ENCODE measurements around the gene ISOC1. TPM values are rescaled to one million over a fixed set of nuclear protein-coding genes. Genes with fewer than 3 reads are reported as not detected.

The ISOC1 gene
- total and polyA plus RNA-seq, 2 of the 13 experiments (the other 11 are each of a cell fraction or from before 2014, with no cell fraction given): 25.7 to 51.3 TPM

DNA sequence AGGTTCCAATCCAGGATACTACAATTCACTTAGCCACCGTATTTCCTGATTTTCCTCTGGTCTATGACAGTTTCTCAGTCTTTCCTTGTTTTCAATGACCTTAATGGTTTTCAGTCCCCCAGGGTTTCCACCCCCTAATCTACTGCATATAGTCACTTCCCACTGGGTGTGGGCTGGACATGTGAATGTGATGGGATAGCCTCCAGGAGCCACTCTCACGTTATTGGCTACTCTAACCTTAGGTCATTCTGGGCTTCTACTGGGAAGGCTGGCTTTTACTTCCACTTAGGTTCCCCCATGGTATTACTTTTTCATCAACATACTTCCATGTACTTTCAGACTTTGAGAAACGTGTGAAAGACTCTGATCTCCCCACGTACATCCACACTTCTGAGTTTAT is 46.5 kb downstream of the ISOC1 start:
- TF ChIP-seq, protein P1, sequence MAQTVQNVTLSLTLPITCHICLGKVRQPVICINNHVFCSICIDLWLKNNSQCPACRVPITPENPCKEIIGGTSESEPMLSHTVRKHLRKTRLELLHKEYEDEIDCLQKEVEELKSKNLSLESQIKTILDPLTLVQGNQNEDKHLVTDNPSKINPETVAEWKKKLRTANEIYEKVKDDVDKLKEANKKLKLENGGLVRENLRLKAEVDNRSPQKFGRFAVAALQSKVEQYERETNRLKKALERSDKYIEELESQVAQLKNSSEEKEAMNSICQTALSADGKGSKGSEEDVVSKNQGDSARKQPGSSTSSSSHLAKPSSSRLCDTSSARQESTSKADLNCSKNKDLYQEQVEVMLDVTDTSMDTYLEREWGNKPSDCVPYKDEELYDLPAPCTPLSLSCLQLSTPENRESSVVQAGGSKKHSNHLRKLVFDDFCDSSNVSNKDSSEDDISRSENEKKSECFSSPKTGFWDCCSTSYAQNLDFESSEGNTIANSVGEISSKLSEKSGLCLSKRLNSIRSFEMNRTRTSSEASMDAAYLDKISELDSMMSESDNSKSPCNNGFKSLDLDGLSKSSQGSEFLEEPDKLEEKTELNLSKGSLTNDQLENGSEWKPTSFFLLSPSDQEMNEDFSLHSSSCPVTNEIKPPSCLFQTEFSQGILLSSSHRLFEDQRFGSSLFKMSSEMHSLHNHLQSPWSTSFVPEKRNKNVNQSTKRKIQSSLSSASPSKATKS (CRISPR knock-in tag; IDR thresholded peaks at IDR 0.05): no peak
- no peak for TF ChIP-seq MYC (CRISPR knock-in tag; IDR thresholded peaks at IDR 0.05; ENCODE audit: borderline replicate concordance)
- no peak for TF ChIP-seq DDIT3 (CRISPR knock-in tag; IDR thresholded peaks at IDR 0.05)
- TF ChIP-seq ZNF30 (CRISPR knock-in tag; IDR thresholded peaks at IDR 0.05): no peak
- TF ChIP-seq, protein P2, sequence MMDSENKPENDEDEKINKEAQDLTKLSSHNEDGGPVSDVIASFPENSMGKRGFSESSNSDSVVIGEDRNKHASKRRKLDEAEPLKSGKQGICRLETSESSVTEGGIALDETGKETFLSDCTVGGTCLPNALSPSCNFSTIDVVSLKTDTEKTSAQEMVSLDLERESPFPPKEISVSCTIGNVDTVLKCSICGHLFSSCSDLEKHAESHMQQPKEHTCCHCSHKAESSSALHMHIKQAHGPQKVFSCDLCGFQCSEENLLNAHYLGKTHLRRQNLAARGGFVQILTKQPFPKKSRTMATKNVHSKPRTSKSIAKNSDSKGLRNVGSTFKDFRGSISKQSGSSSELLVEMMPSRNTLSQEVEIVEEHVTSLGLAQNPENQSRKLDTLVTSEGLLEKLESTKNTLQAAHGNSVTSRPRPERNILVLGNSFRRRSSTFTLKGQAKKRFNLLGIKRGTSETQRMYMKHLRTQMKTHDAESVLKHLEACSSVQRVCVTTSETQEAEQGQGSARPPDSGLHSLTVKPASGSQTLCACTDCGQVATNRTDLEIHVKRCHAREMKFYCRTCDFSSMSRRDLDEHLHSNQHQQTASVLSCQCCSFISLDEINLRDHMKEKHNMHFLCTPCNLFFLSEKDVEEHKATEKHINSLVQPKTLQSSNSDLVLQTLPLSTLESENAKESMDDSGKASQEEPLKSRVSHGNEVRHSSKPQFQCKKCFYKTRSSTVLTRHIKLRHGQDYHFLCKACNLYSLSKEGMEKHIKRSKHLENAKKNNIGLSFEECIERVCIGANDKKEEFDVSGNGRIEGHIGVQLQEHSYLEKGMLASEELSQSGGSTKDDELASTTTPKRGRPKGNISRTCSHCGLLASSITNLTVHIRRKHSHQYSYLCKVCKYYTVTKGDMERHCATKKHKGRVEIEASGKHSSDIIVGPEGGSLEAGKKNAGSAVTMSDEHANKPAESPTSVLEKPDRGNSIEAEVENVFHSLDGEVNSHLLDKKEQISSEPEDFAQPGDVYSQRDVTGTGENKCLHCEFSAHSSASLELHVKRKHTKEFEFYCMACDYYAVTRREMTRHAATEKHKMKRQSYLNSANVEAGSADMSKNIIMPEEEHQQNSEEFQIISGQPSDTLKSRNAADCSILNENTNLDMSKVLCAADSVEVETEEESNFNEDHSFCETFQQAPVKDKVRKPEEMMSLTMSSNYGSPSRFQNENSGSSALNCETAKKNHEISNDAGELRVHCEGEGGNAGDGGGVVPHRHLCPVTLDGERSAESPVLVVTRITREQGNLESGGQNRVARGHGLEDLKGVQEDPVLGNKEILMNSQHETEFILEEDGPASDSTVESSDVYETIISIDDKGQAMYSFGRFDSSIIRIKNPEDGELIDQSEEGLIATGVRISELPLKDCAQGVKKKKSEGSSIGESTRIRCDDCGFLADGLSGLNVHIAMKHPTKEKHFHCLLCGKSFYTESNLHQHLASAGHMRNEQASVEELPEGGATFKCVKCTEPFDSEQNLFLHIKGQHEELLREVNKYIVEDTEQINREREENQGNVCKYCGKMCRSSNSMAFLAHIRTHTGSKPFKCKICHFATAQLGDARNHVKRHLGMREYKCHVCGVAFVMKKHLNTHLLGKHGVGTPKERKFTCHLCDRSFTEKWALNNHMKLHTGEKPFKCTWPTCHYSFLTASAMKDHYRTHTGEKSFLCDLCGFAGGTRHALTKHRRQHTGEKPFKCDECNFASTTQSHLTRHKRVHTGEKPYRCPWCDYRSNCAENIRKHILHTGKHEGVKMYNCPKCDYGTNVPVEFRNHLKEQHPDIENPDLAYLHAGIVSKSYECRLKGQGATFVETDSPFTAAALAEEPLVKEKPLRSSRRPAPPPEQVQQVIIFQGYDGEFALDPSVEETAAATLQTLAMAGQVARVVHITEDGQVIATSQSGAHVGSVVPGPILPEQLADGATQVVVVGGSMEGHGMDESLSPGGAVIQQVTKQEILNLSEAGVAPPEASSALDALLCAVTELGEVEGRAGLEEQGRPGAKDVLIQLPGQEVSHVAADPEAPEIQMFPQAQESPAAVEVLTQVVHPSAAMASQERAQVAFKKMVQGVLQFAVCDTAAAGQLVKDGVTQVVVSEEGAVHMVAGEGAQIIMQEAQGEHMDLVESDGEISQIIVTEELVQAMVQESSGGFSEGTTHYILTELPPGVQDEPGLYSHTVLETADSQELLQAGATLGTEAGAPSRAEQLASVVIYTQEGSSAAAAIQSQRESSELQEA (CRISPR knock-in tag; IDR thresholded peaks at IDR 0.05; ENCODE audit: not compliant biosample characterization): no peak
- TF ChIP-seq ZMYM4 (CRISPR knock-in tag; IDR thresholded peaks at IDR 0.05): no peak
- Histone ChIP-seq H3K9me3 (ENCODE audit: low read length) (no peaks in the 10 kb centered on the region), H3K27ac (ENCODE audit: extremely low read length, insufficient read depth, low read length) (no peak overlapping the region), H3K36me3 (replicated peaks in 1 of 2; ENCODE audit: control insufficient read depth in 1 of 2, insufficient read depth in 2 of 2, low read length in 2 of 2) (no peaks in the 10 kb centered on the region), H2AFZ (ENCODE audit: low read length) (no peak overlapping the region), H3K4me3 (replicated peaks in 1 of 3; ENCODE audit: insufficient read depth in 1 of 3, low read depth in 2 of 3, low read length in 3 of 3) (no peak overlapping the region), H3K4me1 (ENCODE audit: insufficient read depth, low read length) (no peaks in the 10 kb centered on the region), H3K4me2 (ENCODE audit: low read depth, low read length) (no peak overlapping the region), H3K79me2 (ENCODE audit: insufficient read depth, low read length) (no peaks in the 10 kb centered on the region), H3K9ac (ENCODE audit: insufficient read depth, low read depth, low read length) (no peak overlapping the region), H3K27me3 (ENCODE audit: control insufficient read depth in 1 of 2, insufficient read depth in 2 of 2, low read length in 2 of 2) (no peaks in the 10 kb centered on the region), H4K20me1 (ENCODE audit: insufficient read depth, low read length) (no peaks in the 10 kb centered on the region)
- intact Hi-C loops (cut with micrococcal nuclease; ENCODE audit: unreplicated experiment) (no loop called here), in situ Hi-C loops (cut with HindIII; ENCODE audit: extremely low pct_ligation_motif_present, low pct_unique_long_range_greater_than_20kb) (no loop called here)
- CTCF ChIA-PET (ENCODE audit: low intra/inter-chr PET ratio, low total read pairs): no interaction called here
- no peak for ATAC-seq
- FAIRE-seq: no peak
- no TSS peak for BruUV-seq (replicated peaks)
- POLR2A ChIA-PET: no interaction called here
- DNase-seq (ENCODE audit: low spot score): no peak
- WGBS (ENCODE audit: low lambda C conversion rate): 37% methylated on average over 4 of the region's 4 CpGs
